ENCODE results near the gene PWWP2A. TPM values are rescaled to one million over a fixed set of nuclear protein-coding genes. Genes with fewer than 3 reads are reported as not detected.

The PWWP2A gene
- total and polyA plus RNA-seq, 10 of the 15 experiments (the other 5 are each of a cell fraction or from before 2014, with no cell fraction given), result 5.7 to 26.1 (median 17.7) TPM

DNA sequence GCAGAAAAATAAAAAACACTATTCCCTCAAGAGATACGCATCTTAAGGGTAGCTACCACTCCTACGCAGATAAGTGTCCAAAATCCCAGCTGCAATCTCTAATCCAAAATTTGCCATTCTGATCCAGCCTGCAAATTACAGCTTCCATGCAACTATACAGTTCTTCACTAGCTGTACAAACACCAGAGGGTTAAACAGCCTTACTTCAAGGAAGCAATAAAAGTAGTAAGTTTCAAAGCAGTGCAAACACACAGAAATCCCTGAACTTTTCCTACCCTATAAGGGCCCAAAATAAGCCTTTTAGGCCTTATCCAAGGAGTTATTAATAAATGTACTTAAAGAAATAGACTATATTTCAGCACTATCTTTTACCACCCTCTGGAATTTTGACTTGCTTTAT lies 39.5 kb downstream of the PWWP2A start (continued):
- TF ChIP-seq CREB1 (IDR thresholded peaks at IDR 0.05; ENCODE audit: low read depth) (no peak), POLR2A (IDR thresholded peaks at IDR 0.05; ENCODE audit: low read depth, low read length) (no peak), RCOR1 (conservative IDR thresholded peaks at IDR 0.05; ENCODE audit: low read depth, low read length) (no peak)

DNA sequence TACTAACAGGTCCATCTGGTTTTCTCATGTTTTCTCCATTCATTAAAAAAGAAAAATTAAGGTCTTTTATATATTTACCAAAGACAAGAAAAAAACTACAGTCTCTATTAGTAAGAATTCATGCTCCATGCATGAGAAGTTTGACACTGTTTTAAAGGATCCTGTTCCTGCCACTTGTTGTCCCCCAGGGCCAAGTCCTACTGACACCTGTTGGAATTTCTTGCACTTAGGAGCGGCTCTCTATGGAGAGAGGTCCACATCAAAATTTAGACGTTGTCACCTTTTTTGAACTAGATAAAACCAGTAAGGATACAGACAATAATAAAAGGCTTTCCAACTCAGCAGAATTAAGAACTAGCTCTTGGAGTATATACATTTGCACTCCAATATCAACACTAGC lies 42.3 kb downstream of the PWWP2A start:
- ChIA-PET SMC1A (ENCODE audit: uncharacterized antibody, unreplicated experiment) (no interaction called here), POLR2A (no interaction called here), RAD21 (ENCODE audit: unreplicated experiment) (interaction anchor here (0.5 kb wide), 1 partner anchor 86 kb away, joined by 5 read pairs; no protein-coding TSS in a partner anchor), CTCF (interaction anchor here (1.1 to 1.5 kb wide), 3 partner anchors 269 to 297 kb away, joined by 3 to 4 read pairs (median 3); no protein-coding TSS in a partner anchor)
- WGBS (ENCODE audit: insufficient coverage, insufficient replicate concordance, low lambda C conversion rate, missing lambda C conversion rate), result 100% methylated on average over 2 of the region's 2 CpGs
- Histone ChIP-seq H3K4me2 (ENCODE audit: control insufficient read depth, insufficient read depth) (no peak overlapping the region), H3K9ac (ENCODE audit: control insufficient read depth, insufficient read depth, low read length) (no peak overlapping the region), H3K79me2 (ENCODE audit: control insufficient read depth, insufficient read depth, low read length) (no peaks in the 10 kb centered on the region), H3K36me3 (ENCODE audit: control insufficient read depth in 2 of 2, insufficient read depth in 2 of 2, low read length in 1 of 2) (no peaks in the 10 kb centered on the region; a peak in 1 of 4 replicates), H4K20me1 (ENCODE audit: control insufficient read depth, insufficient read depth) (no peaks in the 10 kb centered on the region), H3K27me3 (replicated peaks in 1 of 2; ENCODE audit: control insufficient read depth in 2 of 2, insufficient read depth in 2 of 2, low read length in 1 of 2) (no peaks in the 10 kb centered on the region), H3K9me3 (replicated peaks; ENCODE audit: control insufficient read depth, insufficient read depth, low read length) (no peaks in the 10 kb centered on the region), H3K4me1 (ENCODE audit: control insufficient read depth, insufficient read depth, low read length) (no peaks in the 10 kb centered on the region), H3K4me3 (no peak overlapping the region), H2AFZ (ENCODE audit: control insufficient read depth, low read depth, low read length) (no peak overlapping the region), H3K27ac (ENCODE audit: control insufficient read depth, insufficient read depth) (no peak overlapping the region)
- FAIRE-seq, result no peak
- no TSS peak for BruUV-seq (replicated peaks)
- no peak for DNase-seq (ENCODE audit: low read depth, low spot score)
- ATAC-seq, result no peak
- in situ Hi-C loops (cut with MboI) (loop anchor here (10.0 kb wide), 1 partner anchor 268 kb away; no protein-coding TSS in a partner anchor), intact Hi-C loops (cut with micrococcal nuclease; ENCODE audit: unreplicated experiment) (no loop called here)
- TF ChIP-seq NRF1 (conservative IDR thresholded peaks at IDR 0.05; ENCODE audit: low read depth, low read length) (no peak), SREBF2 (IDR thresholded peaks at IDR 0.05; ENCODE audit: low read length) (no peak), CBX3 (IDR thresholded peaks at IDR 0.05; ENCODE audit: borderline replicate concordance, low read depth) (no peak), EGR1 (IDR thresholded peaks at IDR 0.05; ENCODE audit: borderline replicate concordance in 1 of 2, low read depth in 2 of 2, low read length in 2 of 2) (no peak), ZSCAN29 (IDR thresholded peaks at IDR 0.05) (no peak), KDM1A (IDR thresholded peaks at IDR 0.05; ENCODE audit: borderline replicate concordance) (no peak), IRF4 (IDR thresholded peaks at IDR 0.05; ENCODE audit: low read depth, low read length) (no peak), MYB (IDR thresholded peaks at IDR 0.05; ENCODE audit: borderline replicate concordance, low read depth, low read length) (no peak), ZBTB40 (IDR thresholded peaks at IDR 0.05; ENCODE audit: borderline replicate concordance) (no peak), MTA3 (IDR thresholded peaks at IDR 0.05; ENCODE audit: borderline replicate concordance, low read length) (no peak), RAD21 (IDR thresholded peaks at IDR 0.05; ENCODE audit: insufficient read depth, low read depth, low read length) (no peak), YY1 (IDR thresholded peaks at IDR 0.05; ENCODE audit: low read depth, low read length) (no peak), TCF7 (IDR thresholded peaks at IDR 0.05; ENCODE audit: borderline replicate concordance) (no peak)
- TF ChIP-seq, protein P1, sequence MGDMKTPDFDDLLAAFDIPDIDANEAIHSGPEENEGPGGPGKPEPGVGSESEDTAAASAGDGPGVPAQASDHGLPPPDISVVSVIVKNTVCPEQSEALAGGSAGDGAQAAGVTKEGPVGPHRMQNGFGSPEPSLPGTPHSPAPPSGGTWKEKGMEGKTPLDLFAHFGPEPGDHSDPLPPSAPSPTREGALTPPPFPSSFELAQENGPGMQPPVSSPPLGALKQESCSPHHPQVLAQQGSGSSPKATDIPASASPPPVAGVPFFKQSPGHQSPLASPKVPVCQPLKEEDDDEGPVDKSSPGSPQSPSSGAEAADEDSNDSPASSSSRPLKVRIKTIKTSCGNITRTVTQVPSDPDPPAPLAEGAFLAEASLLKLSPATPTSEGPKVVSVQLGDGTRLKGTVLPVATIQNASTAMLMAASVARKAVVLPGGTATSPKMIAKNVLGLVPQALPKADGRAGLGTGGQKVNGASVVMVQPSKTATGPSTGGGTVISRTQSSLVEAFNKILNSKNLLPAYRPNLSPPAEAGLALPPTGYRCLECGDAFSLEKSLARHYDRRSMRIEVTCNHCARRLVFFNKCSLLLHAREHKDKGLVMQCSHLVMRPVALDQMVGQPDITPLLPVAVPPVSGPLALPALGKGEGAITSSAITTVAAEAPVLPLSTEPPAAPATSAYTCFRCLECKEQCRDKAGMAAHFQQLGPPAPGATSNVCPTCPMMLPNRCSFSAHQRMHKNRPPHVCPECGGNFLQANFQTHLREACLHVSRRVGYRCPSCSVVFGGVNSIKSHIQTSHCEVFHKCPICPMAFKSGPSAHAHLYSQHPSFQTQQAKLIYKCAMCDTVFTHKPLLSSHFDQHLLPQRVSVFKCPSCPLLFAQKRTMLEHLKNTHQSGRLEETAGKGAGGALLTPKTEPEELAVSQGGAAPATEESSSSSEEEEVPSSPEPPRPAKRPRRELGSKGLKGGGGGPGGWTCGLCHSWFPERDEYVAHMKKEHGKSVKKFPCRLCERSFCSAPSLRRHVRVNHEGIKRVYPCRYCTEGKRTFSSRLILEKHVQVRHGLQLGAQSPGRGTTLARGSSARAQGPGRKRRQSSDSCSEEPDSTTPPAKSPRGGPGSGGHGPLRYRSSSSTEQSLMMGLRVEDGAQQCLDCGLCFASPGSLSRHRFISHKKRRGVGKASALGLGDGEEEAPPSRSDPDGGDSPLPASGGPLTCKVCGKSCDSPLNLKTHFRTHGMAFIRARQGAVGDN (IDR thresholded peaks at IDR 0.05), result no peak

Data from GM12878 (cell line).